HPDE6-E6E7 (cell line): ENCODE measurements around the gene MALAT1.
"Not testable (repeated sequence)": the region's sequence is repeated elsewhere in the genome, so short reads cannot be mapped to it uniquely, and the experiment has no call there.

Experiments used
- DNase-seq: peaks from one replicate; pipeline ENCODE4 v3.0.0; 2011; ENCODE audit warnings: missing footprints; ENCODE audit errors: extremely low spot score

MALAT1 gene

GRCh38 chr11:65498042-65498726, 661 bp upstream of the MALAT1 start:
- DNase-seq: no peak

GRCh38 chr11:65498727-65498976, 193 bp upstream of the MALAT1 start:
- DNase-seq: no peak

DNA sequence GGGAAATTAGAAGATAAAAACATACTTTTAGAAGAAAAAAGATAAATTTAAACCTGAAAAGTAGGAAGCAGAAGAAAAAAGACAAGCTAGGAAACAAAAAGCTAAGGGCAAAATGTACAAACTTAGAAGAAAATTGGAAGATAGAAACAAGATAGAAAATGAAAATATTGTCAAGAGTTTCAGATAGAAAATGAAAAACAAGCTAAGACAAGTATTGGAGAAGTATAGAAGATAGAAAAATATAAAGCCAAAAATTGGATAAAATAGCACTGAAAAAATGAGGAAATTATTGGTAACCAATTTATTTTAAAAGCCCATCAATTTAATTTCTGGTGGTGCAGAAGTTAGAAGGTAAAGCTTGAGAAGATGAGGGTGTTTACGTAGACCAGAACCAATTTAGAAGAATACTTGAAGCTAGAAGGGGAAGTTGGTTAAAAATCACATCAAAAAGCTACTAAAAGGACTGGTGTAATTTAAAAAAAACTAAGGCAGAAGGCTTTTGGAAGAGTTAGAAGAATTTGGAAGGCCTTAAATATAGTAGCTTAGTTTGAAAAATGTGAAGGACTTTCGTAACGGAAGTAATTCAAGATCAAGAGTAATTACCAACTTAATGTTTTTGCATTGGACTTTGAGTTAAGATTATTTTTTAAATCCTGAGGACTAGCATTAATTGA, 1.0 kb downstream of the MALAT1 start:
- no peak for DNase-seq

- DNase-seq: no peak
Observed at GRCh38 chr11:65500387-65501185, 1.7 kb downstream of the MALAT1 start.

- no peak for DNase-seq
Observed at GRCh38 chr11:65501186-65501471, 2.3 kb downstream of the MALAT1 start.

DNA sequence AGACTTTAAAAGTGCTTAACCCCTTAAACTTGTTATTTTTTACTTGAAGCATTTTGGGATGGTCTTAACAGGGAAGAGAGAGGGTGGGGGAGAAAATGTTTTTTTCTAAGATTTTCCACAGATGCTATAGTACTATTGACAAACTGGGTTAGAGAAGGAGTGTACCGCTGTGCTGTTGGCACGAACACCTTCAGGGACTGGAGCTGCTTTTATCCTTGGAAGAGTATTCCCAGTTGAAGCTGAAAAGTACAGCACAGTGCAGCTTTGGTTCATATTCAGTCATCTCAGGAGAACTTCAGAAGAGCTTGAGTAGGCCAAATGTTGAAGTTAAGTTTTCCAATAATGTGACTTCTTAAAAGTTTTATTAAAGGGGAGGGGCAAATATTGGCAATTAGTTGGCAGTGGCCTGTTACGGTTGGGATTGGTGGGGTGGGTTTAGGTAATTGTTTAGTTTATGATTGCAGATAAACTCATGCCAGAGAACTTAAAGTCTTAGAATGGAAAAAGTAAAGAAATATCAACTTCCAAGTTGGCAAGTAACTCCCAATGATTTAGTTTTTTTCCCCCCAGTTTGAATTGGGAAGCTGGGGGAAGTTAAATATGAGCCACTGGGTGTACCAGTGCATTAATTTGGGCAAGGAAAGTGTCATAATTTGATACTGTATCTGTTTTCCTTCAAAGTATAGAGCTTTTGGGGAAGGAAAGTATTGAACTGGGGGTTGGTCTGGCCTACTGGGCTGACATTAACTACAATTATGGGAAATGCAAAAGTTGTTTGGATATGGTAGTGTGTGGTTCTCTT, 2.8 kb downstream of the MALAT1 start:
- no peak for DNase-seq

- no peak for DNase-seq
Observed at GRCh38 chr11:65502274-65502554, 3.4 kb downstream of the MALAT1 start.

- DNase-seq: no peak
Observed at GRCh38 chr11:65502555-65503367, 3.9 kb downstream of the MALAT1 start.

DNA sequence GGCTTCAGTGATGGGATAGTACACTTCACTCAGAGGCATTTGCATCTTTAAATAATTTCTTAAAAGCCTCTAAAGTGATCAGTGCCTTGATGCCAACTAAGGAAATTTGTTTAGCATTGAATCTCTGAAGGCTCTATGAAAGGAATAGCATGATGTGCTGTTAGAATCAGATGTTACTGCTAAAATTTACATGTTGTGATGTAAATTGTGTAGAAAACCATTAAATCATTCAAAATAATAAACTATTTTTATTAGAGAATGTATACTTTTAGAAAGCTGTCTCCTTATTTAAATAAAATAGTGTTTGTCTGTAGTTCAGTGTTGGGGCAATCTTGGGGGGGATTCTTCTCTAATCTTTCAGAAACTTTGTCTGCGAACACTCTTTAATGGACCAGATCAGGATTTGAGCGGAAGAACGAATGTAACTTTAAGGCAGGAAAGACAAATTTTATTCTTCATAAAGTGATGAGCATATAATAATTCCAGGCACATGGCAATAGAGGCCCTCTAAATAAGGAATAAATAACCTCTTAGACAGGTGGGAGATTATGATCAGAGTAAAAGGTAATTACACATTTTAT, 4.6 kb downstream of the MALAT1 start:
- no peak for DNase-seq

- DNase-seq: no peak
Observed at GRCh38 chr11:65503949-65504673, 5.3 kb downstream of the MALAT1 start.

GRCh38 chr11:65504674-65505465, 6.0 kb downstream of the MALAT1 start:
- DNase-seq: no peak

- no peak for DNase-seq
Observed at GRCh38 chr11:65505466-65506289, 6.8 kb downstream of the MALAT1 start.

DNA sequence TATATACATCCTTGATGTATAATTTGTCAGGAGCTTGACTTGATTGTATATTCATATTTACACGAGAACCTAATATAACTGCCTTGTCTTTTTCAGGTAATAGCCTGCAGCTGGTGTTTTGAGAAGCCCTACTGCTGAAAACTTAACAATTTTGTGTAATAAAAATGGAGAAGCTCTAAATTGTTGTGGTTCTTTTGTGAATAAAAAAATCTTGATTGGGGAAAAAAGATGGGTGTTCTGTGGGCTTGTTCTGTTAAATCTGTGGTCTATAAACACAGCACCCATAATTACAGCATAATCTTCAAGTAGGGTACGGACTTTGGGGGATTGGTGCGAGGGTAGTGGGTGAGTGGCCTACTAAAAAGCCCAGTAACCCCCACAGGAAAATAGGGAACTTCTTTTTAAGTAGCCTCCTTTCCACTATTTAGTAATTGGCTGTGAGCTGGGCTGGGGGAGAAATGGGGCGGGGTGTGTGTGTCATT, 7.5 kb downstream of the MALAT1 start:
- no peak for DNase-seq

GRCh38 chr11:65506772-65507505, 8.1 kb downstream of the MALAT1 start:
- DNase-seq: no peak

DNA sequence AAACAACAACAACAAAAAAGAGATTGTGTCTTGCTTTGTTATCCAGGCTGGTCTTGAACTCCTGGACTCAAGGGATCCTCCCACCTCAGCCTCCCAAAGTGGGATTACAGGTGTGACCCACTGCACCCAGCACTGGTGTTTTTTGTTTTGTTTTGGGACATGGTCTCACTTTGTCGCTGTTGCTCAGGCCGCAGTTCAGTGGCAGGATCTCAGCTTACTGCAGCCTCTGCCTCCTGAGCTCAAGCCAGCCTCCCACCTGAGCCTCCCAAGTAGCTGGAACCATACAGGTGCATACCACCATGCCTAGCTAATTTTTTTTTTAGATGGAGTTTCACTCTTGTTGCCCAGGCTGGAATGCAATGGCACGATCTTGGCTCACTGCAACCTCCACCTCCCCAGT, 13.5 kb downstream of the MALAT1 start:
- DNase-seq: not testable (repeated sequence)

GRCh38 chr11:65516135-65516968, 17.5 kb downstream of the MALAT1 start:
- no peak for DNase-seq

- DNase-seq: not testable (repeated sequence)
Observed at GRCh38 chr11:65518941-65519549, 20.2 kb downstream of the MALAT1 start.
